Astrocyte (in vitro differentiated cells and primary cell): ENCODE data around the gene LSMEM2. TPM values are rescaled to one million over a fixed set of nuclear protein-coding genes. Genes with fewer than 3 reads are reported as not detected.
A peak's percentile ranks its signal among the peaks of the same experiment; 100 is the strongest.

ENCODE experiments used
- DNase-seq: peaks from one replicate; pipeline ENCODE4 v3.0.0-alpha.2; 2010; ENCODE audit warnings: low read depth
- FAIRE-seq: peaks from 2 replicates; lab custom pipeline; 2011; peaks lifted over from hg19 to GRCh38; lab: Jason Lieb, UNC
- H2AFZ ChIP-seq: 2 replicates; pipeline ENCODE4 v1.6.0; 2012; ENCODE audit warnings: low read depth, low read length, inconsistent platforms
- H3K27ac ChIP-seq: 2 replicates; pipeline ENCODE4 v1.5.1; 2011; ENCODE audit warnings: low read depth, low read length, inconsistent platforms
- H3K27me3 ChIP-seq: 2 replicates; pipeline ENCODE4 v1.6.0; 2011; ENCODE audit warnings: low read length, inconsistent platforms; ENCODE audit not compliant: insufficient read depth
- H3K36me3 ChIP-seq: 2 replicates; pipeline ENCODE4 v1.5.1; 2011; ENCODE audit warnings: low read length, inconsistent platforms; ENCODE audit not compliant: insufficient read depth
- H3K4me1 ChIP-seq: 2 replicates; pipeline ENCODE4 v1.5.1; 2011; ENCODE audit warnings: low read length, inconsistent platforms; ENCODE audit not compliant: insufficient read depth
- H3K4me2 ChIP-seq: 2 replicates; pipeline ENCODE4 v1.6.0; 2012; ENCODE audit warnings: low read length, inconsistent platforms
- H3K4me3 ChIP-seq: 2 replicates; pipeline ENCODE4 v1.5.1; 2011; ENCODE audit warnings: low read depth, mild to moderate bottlenecking, low read length, inconsistent platforms; ENCODE audit not compliant: insufficient read depth
- H3K79me2 ChIP-seq: 2 replicates; pipeline ENCODE4 v1.6.0; 2012; ENCODE audit warnings: mild to moderate bottlenecking, low read length, inconsistent platforms; ENCODE audit not compliant: insufficient read depth
- H3K9ac ChIP-seq: 2 replicates; pipeline ENCODE4 v1.6.0; 2012; ENCODE audit warnings: mild to moderate bottlenecking, low read length, inconsistent platforms
- H3K9me3 ChIP-seq: 2 replicates; pipeline ENCODE4 v1.5.1; 2012; ENCODE audit warnings: low read depth, mild to moderate bottlenecking, low read length, inconsistent platforms; ENCODE audit not compliant: insufficient read depth
- H4K20me1 ChIP-seq: 2 replicates; pipeline ENCODE4 v1.6.0; 2012; ENCODE audit warnings: low read length, inconsistent platforms; ENCODE audit not compliant: insufficient read depth
- H3K27ac Mint-ChIP-seq: one replicate; pipeline ENCODE4 v1.8.0; 2021; ENCODE audit warnings: mild to moderate bottlenecking, mixed read lengths; ENCODE audit not compliant: unreplicated experiment
- H3K27me3 Mint-ChIP-seq: one replicate; pipeline ENCODE4 v1.8.0; 2021; ENCODE audit warnings: low read depth, mixed read lengths; ENCODE audit not compliant: unreplicated experiment
- H3K36me3 Mint-ChIP-seq: one replicate; pipeline ENCODE4 v1.8.0; 2021; ENCODE audit warnings: low read depth, mixed read lengths; ENCODE audit not compliant: unreplicated experiment
- H3K4me1 Mint-ChIP-seq: one replicate; pipeline ENCODE4 v1.8.0; 2021; ENCODE audit warnings: low read depth, mixed read lengths; ENCODE audit not compliant: unreplicated experiment
- H3K4me3 Mint-ChIP-seq: one replicate; pipeline ENCODE4 v1.8.0; 2021; ENCODE audit warnings: mild to moderate bottlenecking, moderate library complexity, mixed read lengths; ENCODE audit not compliant: unreplicated experiment
- H3K9me3 Mint-ChIP-seq: one replicate; pipeline ENCODE4 v1.8.0; 2021; ENCODE audit warnings: mild to moderate bottlenecking, mixed read lengths; ENCODE audit not compliant: unreplicated experiment
- EZH2 ChIP-seq: IDR thresholded peaks from 2 replicates; pipeline ENCODE4 v1.6.1; 2012; ENCODE audit warnings: mild to moderate bottlenecking, low read length, inconsistent platforms; ENCODE audit not compliant: insufficient read depth
- total RNA-seq: library from RNA; stranded (reverse); gene quantifications from 2 replicates; pipeline ENCODE4 v1.2.1, GENCODE V29; 2021
- TF ChIP-seq, protein P1 (sequence below): IDR thresholded peaks from 2 replicates; pipeline ENCODE4 v1.5.1; 2011; ENCODE audit warnings: low read depth, mild to moderate bottlenecking, inconsistent platforms, low read length, moderate library complexity; ENCODE audit not compliant: insufficient read depth

LSMEM2 gene
- total RNA-seq, 1 donor from 2014 or later = 0.30 TPM

DNA sequence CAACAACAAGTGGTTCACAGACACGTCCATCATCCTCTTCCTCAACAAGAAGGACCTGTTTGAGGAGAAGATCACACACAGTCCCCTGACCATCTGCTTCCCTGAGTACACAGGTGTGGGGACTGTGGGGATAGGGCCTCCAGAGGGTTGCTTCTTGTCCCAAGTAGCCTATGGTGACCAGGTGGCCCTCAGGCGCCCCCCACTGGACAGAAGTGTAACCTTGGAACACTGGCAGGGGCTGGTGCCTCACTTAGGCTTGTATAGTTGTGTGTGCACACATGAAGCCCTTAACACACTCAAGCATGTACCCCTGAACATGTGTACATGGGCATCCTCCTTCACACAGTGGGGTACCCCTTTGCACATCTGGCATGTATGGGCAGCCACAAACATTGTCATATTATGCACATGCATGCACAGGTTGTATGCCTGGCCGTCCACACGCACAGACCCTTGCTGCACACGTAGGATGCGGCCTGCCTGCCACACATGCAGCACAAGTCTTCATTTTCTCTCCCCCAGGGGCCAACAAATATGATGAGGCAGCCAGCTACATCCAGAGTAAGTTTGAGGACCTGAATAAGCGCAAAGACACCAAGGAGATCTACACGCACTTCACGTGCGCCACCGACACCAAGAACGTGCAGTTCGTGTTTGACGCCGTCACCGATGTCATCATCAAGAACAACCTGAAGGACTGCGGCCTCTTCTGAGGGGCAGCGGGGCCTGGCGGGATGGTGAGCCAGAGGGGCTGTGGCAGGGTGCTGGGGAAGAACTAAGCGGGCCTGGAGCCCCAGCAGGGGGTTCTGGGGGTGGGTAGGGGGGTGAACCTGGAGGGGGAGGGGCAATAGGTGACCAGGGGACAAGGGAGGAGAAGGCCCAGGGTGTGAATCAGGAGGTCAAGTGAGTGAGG is 21.7 kb upstream of the LSMEM2 start:
- Histone ChIP-seq H3K27ac (no peak overlapping the region), H3K27me3 (no peaks in the 10 kb centered on the region), H3K9me3 (no peaks in the 10 kb centered on the region), H3K4me2 (no peak overlapping the region), H3K79me2 (peaks cover 46% of the 10 kb centered on the region), H3K36me3 (peaks cover 26% of the 10 kb centered on the region), H3K9ac (no peak overlapping the region), H4K20me1 (peaks cover 49% of the 10 kb centered on the region), H3K4me1 (peaks cover 42% of the 10 kb centered on the region), H2AFZ (no peak overlapping the region), H3K4me3 (no peak overlapping the region)
- Mint-ChIP-seq H3K36me3 (peaks cover 9% of the 10 kb centered on the region), H3K27ac (no peak overlapping the region), H3K4me3 (peak overlapping the region; percentile 21), H3K9me3 (no peaks in the 10 kb centered on the region), H3K27me3 (no peaks in the 10 kb centered on the region), H3K4me1 (peaks cover 26% of the 10 kb centered on the region)
- DNase-seq (no peak), FAIRE-seq (no peak)
- TF ChIP-seq EZH2 = no peak
- TF ChIP-seq, protein P1, sequence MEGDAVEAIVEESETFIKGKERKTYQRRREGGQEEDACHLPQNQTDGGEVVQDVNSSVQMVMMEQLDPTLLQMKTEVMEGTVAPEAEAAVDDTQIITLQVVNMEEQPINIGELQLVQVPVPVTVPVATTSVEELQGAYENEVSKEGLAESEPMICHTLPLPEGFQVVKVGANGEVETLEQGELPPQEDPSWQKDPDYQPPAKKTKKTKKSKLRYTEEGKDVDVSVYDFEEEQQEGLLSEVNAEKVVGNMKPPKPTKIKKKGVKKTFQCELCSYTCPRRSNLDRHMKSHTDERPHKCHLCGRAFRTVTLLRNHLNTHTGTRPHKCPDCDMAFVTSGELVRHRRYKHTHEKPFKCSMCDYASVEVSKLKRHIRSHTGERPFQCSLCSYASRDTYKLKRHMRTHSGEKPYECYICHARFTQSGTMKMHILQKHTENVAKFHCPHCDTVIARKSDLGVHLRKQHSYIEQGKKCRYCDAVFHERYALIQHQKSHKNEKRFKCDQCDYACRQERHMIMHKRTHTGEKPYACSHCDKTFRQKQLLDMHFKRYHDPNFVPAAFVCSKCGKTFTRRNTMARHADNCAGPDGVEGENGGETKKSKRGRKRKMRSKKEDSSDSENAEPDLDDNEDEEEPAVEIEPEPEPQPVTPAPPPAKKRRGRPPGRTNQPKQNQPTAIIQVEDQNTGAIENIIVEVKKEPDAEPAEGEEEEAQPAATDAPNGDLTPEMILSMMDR = peak; percentile 43

DNA sequence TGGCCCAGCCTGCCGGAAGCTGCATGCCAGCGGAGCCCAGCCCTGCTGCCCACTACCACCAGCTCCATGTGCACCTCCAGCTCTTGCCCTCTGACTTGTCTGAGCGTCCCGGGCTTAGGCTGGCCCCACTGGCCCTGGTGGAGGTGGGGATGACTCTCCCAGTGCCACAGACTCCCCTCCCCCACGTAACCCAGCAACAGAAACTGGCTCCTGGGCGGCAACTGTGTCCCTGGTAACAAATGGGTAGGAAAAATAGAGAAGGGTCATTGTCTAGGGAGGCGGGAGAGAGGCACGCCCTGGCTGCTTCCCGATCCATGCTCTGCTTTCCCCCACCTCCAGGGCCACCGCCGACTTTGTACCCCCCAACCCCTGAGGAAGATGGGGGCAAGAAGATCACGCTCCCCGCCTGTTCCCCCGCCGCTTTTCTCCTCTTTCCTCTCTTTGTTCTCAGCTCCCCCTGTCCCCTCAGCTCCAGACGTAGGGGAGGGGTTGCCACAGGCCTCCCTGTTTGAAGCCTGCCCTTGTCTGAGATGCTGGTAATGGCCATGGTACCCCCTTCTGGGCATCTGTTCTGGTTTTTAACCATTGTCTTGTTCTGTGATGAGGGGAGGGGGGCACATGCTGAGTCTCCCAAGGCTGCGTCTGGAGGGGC is 20.7 kb upstream of the LSMEM2 start:
- H3K4me1 Mint-ChIP-seq = peaks cover 22% of the 10 kb centered on the region
- Histone ChIP-seq H3K4me2 (no peak overlapping the region), H3K4me3 (no peak overlapping the region), H3K27ac (no peak overlapping the region), H4K20me1 (peaks cover 40% of the 10 kb centered on the region), H3K4me1 (peaks cover 34% of the 10 kb centered on the region), H3K9me3 (no peaks in the 10 kb centered on the region), H3K27me3 (no peaks in the 10 kb centered on the region), H3K36me3 (peaks cover 24% of the 10 kb centered on the region), H3K9ac (no peak overlapping the region), H2AFZ (no peak overlapping the region), H3K79me2 (peaks cover 37% of the 10 kb centered on the region)
- no peak overlapping the region for H3K4me3 Mint-ChIP-seq
- H3K27me3 Mint-ChIP-seq = no peaks in the 10 kb centered on the region
- H3K36me3 Mint-ChIP-seq = peaks cover 9% of the 10 kb centered on the region
- no peak for FAIRE-seq
- no peaks in the 10 kb centered on the region for H3K9me3 Mint-ChIP-seq
- no peak for DNase-seq
- TF ChIP-seq EZH2 = no peak
- TF ChIP-seq, protein P1 = no peak
- H3K27ac Mint-ChIP-seq = peak overlapping the region; percentile 62
